DMS 273 (cell line): ENCODE measurements around the gene ZNF546.

Source experiments
- DNase-seq: peaks from one replicate; lab custom pipeline; 2025; ENCODE audit not compliant: unreplicated experiment; lab: John Stamatoyannopoulos, UW

Gene ZNF546

GRCh38 chr19:40054632-40055031 is 57.8 kb downstream of the ZNF546 start:
- DNase-seq: no peak

GRCh38 chr19:40055049-40055448 is 58.2 kb downstream of the ZNF546 start:
- no peak for DNase-seq

GRCh38 chr19:40055832-40056504 is 59.1 kb downstream of the ZNF546 start, which contains the start of gene ZNF780B:
ZNF780B (minus strand) TSS chr19:40056231; CDS start chr19:40050332, 5,899 bp downstream.
- peak; percentile 76 for DNase-seq

GRCh38 chr19:40056505-40056904 is 59.6 kb downstream of the ZNF546 start:
- DNase-seq: no peak

GRCh38 chr19:40057166-40057565 is 60.3 kb downstream of the ZNF546 start:
- DNase-seq: no peak

- DNase-seq: no peak
These were observed 62.8 kb downstream of the ZNF546 start for GRCh38 chr19:40059624-40060023.

GRCh38 chr19:40070058-40070457 is 73.2 kb downstream of the ZNF546 start:
- no peak for DNase-seq
